Neural progenitor cell (in vitro differentiated cells): ENCODE measurements around the gene METTL8. TPM values are rescaled to one million over a fixed set of nuclear protein-coding genes. Genes with fewer than 3 reads are reported as not detected.

Source experiments
- DNase-seq: peaks from one replicate; pipeline ENCODE4 v3.0.0-alpha.2; 2016; ENCODE audit warnings: low spot score
- H2AFZ ChIP-seq: fragments of 200-600 bp; sonication (generic); replicated peaks from 2 replicates; pipeline ENCODE4 v1.6.1; 2016; ENCODE audit warnings: antibody characterized with exemption
- H3F3A ChIP-seq: fragments of 200-600 bp; sonication (generic); 2 replicates; pipeline ENCODE4 v1.6.1; 2016; ENCODE audit warnings: antibody characterized with exemption, low read depth
- H3K27ac ChIP-seq: fragments of 200-600 bp; sonication (generic); 2 replicates; pipeline ENCODE4 v1.5.1; 2016; ENCODE audit warnings: mild to moderate bottlenecking
- H3K27me3 ChIP-seq: fragments of 200-600 bp; sonication (generic); 2 replicates; pipeline ENCODE4 v1.6.1; 2016; ENCODE audit warnings: mild to moderate bottlenecking, moderate library complexity
- H3K36me3 ChIP-seq: fragments of 200-600 bp; sonication (generic); 2 replicates; pipeline ENCODE4 v1.5.1; 2016
- H3K4me1 ChIP-seq: fragments of 200-600 bp; sonication (generic); 2 replicates; pipeline ENCODE4 v1.6.1; 2016; ENCODE audit warnings: mixed run types
- H3K4me2 ChIP-seq: fragments of 200-600 bp; sonication (generic); 2 replicates; pipeline ENCODE4 v1.6.1; 2016
- H3K4me3 ChIP-seq: fragments of 200-600 bp; sonication (generic); 2 replicates; pipeline ENCODE4 v1.5.1; 2016
- H3K79me2 ChIP-seq: fragments of 200-600 bp; sonication (generic); 2 replicates; pipeline ENCODE4 v1.6.1; 2016; ENCODE audit warnings: low read depth
- H3K9ac ChIP-seq: fragments of 200-600 bp; sonication (generic); 2 replicates; pipeline ENCODE4 v1.6.1; 2016
- H3K9me3 ChIP-seq: fragments of 200-600 bp; sonication (generic); 2 replicates; pipeline ENCODE4 v1.5.1; 2016; ENCODE audit warnings: low read depth
- H4K20me1 ChIP-seq: fragments of 200-600 bp; sonication (generic); 2 replicates; pipeline ENCODE4 v1.6.1; 2016; ENCODE audit warnings: low read depth
- H3K27ac Mint-ChIP-seq: 3 replicates; pipeline ENCODE4 v1.8.0; 2021; ENCODE audit warnings: mixed read lengths
- H3K27me3 Mint-ChIP-seq: 2 replicates; pipeline ENCODE4 v1.8.0; 2022; ENCODE audit warnings: low read depth, mild to moderate bottlenecking, inconsistent platforms, moderate library complexity, mixed read lengths; ENCODE audit not compliant: insufficient read depth
- H3K36me3 Mint-ChIP-seq: 3 replicates; pipeline ENCODE4 v1.8.0; 2021; ENCODE audit warnings: mixed read lengths
- H3K4me1 Mint-ChIP-seq: 3 replicates; pipeline ENCODE4 v1.8.0; 2021; ENCODE audit warnings: mixed read lengths
- H3K4me3 Mint-ChIP-seq: 3 replicates; pipeline ENCODE4 v1.8.0; 2021; ENCODE audit warnings: mild to moderate bottlenecking, moderate library complexity, mixed read lengths
- H3K9me3 Mint-ChIP-seq: 3 replicates; pipeline ENCODE4 v1.8.0; 2020; ENCODE audit warnings: mixed read lengths
- EZH2 ChIP-seq: fragments of 200-600 bp; sonication (generic); IDR thresholded peaks from 2 replicates; pipeline ENCODE4 v1.6.1; 2017; ENCODE audit warnings: antibody characterized with exemption, mild to moderate bottlenecking, moderate library complexity
- EZH2phosphoT487 ChIP-seq: fragments of 200-600 bp; sonication (generic); IDR thresholded peaks from 2 replicates; pipeline ENCODE4 v1.6.1; 2017; ENCODE audit warnings: antibody characterized with exemption
- total RNA-seq: library from RNA; depleted of rRNA; stranded (reverse); fragments of >200 nt; gene quantifications from 2 replicates; pipeline ENCODE4 v1.2.3, GENCODE V29; 2015; ENCODE audit warnings: low replicate concordance
- TF ChIP-seq, protein P1 (sequence below): fragments of 200-600 bp; sonication (generic); IDR thresholded peaks from 2 replicates; pipeline ENCODE4 v1.5.1; 2017; ENCODE audit warnings: antibody characterized with exemption, mild to moderate bottlenecking

The METTL8 gene
- total RNA-seq, 1 donor from 2014 or later: 29.2 TPM

DNA sequence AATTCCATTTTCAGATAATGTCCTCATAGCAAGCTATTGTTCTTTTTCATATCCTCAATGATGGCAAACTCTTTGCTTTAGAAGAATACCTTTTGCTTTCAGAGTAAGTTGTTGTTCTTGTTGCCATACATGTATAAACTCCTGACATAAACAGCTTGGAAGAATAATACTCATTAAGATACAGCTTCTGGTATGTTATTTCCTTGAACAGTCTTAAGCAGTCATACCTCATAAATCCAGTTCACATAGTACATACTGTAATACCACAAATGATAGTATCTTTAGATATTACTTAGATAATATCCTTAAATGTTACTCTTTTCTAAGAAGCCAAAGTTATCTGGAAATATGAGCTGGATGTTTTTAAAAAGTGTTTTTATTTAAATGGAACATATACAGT lies 23.2 kb downstream of the METTL8 start:
- Histone ChIP-seq H3K27ac (no peak overlapping the region), H3K4me1 (peaks cover 18% of the 10 kb centered on the region), H3F3A (peaks cover 15% of the 10 kb centered on the region), H3K4me3 (no peak overlapping the region), H2AFZ (no peak overlapping the region), H3K27me3 (no peaks in the 10 kb centered on the region), H4K20me1 (no peaks in the 10 kb centered on the region), H3K9me3 (no peaks in the 10 kb centered on the region), H3K9ac (no peak overlapping the region), H3K4me2 (no peak overlapping the region), H3K36me3 (no peaks in the 10 kb centered on the region), H3K79me2 (peaks cover 42% of the 10 kb centered on the region)
- H3K9me3 Mint-ChIP-seq: no peaks in the 10 kb centered on the region
- DNase-seq: no peak
- no peaks in the 10 kb centered on the region for H3K27me3 Mint-ChIP-seq
- H3K4me1 Mint-ChIP-seq: peaks cover 12% of the 10 kb centered on the region
- no peak overlapping the region for H3K27ac Mint-ChIP-seq
- TF ChIP-seq EZH2: no peak
- no peak for TF ChIP-seq EZH2phosphoT487
- TF ChIP-seq, protein P1, sequence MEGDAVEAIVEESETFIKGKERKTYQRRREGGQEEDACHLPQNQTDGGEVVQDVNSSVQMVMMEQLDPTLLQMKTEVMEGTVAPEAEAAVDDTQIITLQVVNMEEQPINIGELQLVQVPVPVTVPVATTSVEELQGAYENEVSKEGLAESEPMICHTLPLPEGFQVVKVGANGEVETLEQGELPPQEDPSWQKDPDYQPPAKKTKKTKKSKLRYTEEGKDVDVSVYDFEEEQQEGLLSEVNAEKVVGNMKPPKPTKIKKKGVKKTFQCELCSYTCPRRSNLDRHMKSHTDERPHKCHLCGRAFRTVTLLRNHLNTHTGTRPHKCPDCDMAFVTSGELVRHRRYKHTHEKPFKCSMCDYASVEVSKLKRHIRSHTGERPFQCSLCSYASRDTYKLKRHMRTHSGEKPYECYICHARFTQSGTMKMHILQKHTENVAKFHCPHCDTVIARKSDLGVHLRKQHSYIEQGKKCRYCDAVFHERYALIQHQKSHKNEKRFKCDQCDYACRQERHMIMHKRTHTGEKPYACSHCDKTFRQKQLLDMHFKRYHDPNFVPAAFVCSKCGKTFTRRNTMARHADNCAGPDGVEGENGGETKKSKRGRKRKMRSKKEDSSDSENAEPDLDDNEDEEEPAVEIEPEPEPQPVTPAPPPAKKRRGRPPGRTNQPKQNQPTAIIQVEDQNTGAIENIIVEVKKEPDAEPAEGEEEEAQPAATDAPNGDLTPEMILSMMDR: no peak
- no peaks in the 10 kb centered on the region for H3K36me3 Mint-ChIP-seq
- no peak overlapping the region for H3K4me3 Mint-ChIP-seq

DNA sequence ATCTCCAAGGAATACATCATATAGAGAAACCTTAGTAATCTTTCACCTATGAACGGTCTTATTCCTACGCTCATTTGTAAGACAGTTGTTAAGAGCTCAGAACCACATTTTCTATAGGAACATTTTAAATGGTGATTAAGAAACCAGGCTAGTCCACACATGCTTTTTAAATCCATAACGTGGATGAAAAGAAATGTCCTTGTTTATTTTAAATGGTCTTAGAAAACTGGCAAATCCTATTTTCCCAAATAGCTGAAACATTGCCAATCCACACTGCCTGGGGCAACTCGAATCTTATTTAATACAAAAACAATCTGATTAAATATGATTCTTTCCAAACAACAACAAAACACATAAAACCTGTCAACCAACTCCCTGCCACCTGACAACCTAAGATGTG lies 23.7 kb downstream of the METTL8 start:
- no peak overlapping the region for H3K4me3 ChIP-seq
- no peaks in the 10 kb centered on the region for H3K36me3 ChIP-seq
- no peak overlapping the region for H3K9ac ChIP-seq
- no peak overlapping the region for H3K4me3 Mint-ChIP-seq
- no peak overlapping the region for H3K27ac ChIP-seq
- H3K4me2 ChIP-seq: peak overlapping the region; percentile 70
- no peaks in the 10 kb centered on the region for H3K27me3 Mint-ChIP-seq
- no peaks in the 10 kb centered on the region for H3K9me3 ChIP-seq
- H2AFZ ChIP-seq: no peak overlapping the region
- H3K79me2 ChIP-seq: peaks cover 42% of the 10 kb centered on the region
- H3K9me3 Mint-ChIP-seq: no peaks in the 10 kb centered on the region
- H3K4me1 ChIP-seq: peaks cover 18% of the 10 kb centered on the region
- no peaks in the 10 kb centered on the region for H3K36me3 Mint-ChIP-seq
- TF ChIP-seq, protein P1: no peak
- no peak for TF ChIP-seq EZH2phosphoT487
- no peak for TF ChIP-seq EZH2
- peaks cover 14% of the 10 kb centered on the region for H3F3A ChIP-seq
- no peak for DNase-seq
- no peaks in the 10 kb centered on the region for H3K27me3 ChIP-seq
- H3K27ac Mint-ChIP-seq: no peak overlapping the region
- peaks cover 12% of the 10 kb centered on the region for H3K4me1 Mint-ChIP-seq
- H4K20me1 ChIP-seq: no peaks in the 10 kb centered on the region

DNA sequence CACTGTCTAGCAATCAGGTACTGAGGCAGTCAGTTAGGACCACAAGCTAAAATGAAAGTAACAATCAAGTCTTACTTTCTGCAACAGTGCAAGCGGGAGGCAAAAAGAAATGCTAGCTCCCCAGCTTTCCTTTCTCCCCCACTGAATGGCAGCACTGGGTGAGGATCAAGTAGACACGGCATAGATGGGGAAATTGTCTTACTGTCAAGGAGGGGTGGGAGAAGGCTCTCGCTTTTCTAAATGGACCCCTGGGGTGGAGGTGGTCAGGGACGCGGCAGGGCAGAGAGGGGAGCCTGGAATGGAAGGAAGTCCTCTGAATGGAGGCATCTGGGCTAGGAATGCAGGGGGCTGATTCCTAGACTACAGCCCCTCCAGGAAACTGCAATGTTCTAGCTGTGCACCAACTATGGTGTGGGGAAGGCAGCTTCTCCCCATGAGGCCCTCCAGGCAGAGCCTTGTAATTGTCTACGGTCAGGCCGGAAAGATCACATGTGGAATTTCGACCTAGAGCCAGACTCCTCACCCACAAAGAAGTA lies 24.3 kb downstream of the METTL8 start:
- Mint-ChIP-seq H3K27ac (peak overlapping the region; percentile 30), H3K9me3 (no peaks in the 10 kb centered on the region), H3K36me3 (no peaks in the 10 kb centered on the region), H3K27me3 (no peaks in the 10 kb centered on the region), H3K4me1 (peaks cover 12% of the 10 kb centered on the region), H3K4me3 (peak overlapping the region; percentile 42)
- Histone ChIP-seq H3F3A (peaks cover 14% of the 10 kb centered on the region), H3K27ac (peak overlapping the region; percentile 26), H3K4me3 (peak overlapping the region; percentile 40), H3K36me3 (no peaks in the 10 kb centered on the region), H3K27me3 (no peaks in the 10 kb centered on the region), H2AFZ (no peak overlapping the region), H3K9ac (no peak overlapping the region), H3K4me1 (peaks cover 18% of the 10 kb centered on the region), H3K4me2 (peak overlapping the region; percentile 70), H4K20me1 (no peaks in the 10 kb centered on the region), H3K79me2 (peaks cover 38% of the 10 kb centered on the region), H3K9me3 (no peaks in the 10 kb centered on the region)
- TF ChIP-seq, protein P1: no peak
- TF ChIP-seq EZH2: no peak
- TF ChIP-seq EZH2phosphoT487: no peak
- DNase-seq: peak; percentile 46
